ENCODE data around the gene RSPO4.

- TF ChIP-seq CTCF (IDR thresholded peaks at IDR 0.05; ENCODE audit: low read length) (no peak), EZH2 (IDR thresholded peaks at IDR 0.05; ENCODE audit: borderline replicate concordance, low read length) (no peak)
Measured at GRCh38 chr20:1034415-1034789, 32.3 kb upstream of the RSPO4 start.

Measured in OCI-LY1 (cell line).